LoVo (cell line): ENCODE measurements around the gene AOX1.
"Not testable (repeated sequence)": the region's sequence is repeated elsewhere in the genome, so short reads cannot be mapped to it uniquely, and the experiment has no call there.

Experiments
- DNase-seq: peaks from one replicate; pipeline ENCODE4 v3.0.0-alpha.2; 2016; ENCODE audit warnings: low spot score

The AOX1 gene

GRCh38 chr2:200627110-200627770, 41.4 kb downstream of the AOX1 start:
- DNase-seq: no peak

DNA sequence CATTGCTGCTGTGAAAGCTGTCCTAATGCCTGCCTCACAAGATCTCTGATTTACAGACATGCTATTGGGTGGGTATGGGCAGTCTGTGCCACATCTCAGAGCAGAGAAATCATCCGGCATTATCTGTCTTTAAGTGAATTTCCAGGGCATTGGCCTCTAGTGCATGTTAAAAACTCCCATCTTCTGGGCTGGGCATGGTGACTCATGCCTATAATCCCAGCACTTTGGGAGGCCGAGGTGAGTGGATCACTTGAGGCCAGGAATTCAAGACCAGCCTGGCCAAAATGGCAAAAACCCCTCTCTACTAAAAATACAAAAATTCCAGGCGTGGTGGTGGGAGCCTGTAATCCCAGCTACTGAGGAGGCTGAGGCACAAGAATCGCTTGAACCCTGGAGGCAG, 42.6 kb downstream of the AOX1 start:
- not testable (repeated sequence) for DNase-seq

GRCh38 chr2:200631287-200631686, 45.5 kb downstream of the AOX1 start:
- DNase-seq: no peak

DNA sequence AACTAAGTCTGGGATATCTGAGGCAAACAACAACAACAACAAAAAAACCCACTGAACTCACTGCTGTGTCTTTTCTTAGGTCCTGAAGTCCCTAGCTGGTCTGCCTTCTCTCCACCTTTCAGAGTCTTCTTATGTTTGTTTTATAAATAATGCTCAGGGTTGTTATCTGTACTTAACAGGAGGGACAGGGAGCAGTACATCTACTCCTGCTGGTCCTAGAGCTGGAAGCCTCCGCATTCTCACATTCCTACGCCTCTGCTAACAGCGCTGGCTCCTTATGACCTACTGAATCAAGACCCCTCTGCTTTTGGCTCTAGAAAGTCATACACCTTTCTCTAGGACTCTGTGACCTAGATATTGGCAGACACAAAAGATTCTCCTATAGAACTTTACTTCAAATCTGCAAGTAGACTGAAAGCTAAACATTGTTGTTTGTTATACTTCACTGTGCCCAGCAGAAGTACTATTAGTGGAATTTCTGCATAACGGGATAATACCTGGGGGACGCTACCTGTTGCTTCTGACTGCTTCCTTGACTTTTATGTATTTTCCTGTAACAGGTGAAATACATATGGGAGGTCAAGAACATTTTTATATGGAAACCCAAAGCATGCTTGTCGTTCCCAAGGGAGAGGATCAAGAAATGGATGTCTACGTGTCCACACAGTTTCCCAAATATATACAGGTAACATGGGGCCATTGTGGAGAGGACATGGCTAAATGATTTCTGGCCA, 48.6 kb downstream of the AOX1 start:
- no peak for DNase-seq

DNA sequence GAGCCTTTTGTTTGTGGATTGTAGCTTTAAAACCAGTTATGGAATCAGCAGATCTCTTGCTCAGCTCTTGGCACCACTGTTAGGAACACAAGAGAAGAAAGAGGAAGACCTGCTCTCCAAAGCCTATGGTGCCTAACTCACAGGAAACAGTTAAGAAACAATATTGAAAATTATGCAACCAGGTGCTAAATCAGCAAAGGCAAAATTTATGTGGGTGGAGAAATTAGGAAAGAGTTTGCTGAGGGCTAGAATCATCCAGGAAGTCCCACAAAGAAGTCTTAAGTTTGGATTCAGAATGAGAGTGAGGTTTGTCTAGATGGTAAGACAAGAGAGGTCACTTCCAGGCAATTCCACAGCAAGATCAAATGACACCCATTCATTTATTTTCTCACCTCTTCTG, 49.4 kb downstream of the AOX1 start:
- DNase-seq: no peak

DNA sequence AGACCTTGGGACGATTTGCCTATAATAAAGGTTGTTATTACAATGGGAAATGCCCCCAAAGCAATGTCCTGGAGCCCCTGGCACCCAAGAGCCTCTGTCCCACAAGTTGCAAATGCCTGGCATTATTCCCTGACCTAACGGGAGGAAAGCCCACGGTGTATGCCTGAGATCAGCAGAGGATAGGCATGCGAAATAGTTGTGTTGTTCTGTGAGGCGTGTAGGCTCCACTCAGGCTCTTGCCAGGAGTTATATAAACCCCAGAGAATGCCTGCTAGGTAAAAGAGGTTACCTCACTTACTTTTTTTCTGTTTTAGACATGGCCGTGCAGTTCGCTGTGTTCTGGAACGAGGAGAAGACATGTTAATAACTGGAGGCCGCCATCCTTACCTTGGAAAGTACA, 52.1 kb downstream of the AOX1 start:
- DNase-seq: no peak

- no peak for DNase-seq
Measured at GRCh38 chr2:200640176-200640575, 54.4 kb downstream of the AOX1 start.

DNA sequence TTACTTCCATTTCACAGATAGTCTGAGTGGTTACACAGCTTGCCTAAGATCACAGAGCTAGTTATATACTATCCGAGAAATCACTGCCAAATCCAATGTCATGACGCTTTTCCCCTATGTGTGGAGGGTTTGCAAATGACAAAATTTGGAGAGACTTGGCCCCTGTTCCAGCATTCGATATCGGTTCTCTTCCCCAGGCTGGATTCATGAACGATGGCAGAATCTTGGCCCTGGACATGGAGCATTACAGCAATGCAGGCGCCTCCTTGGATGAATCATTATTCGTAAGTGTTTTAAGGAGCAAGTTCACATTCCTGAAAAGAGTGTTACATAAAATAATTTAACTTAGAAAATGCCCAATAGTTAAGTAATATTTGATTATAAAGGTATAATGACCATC, 55.1 kb downstream of the AOX1 start:
- no peak for DNase-seq

DNA sequence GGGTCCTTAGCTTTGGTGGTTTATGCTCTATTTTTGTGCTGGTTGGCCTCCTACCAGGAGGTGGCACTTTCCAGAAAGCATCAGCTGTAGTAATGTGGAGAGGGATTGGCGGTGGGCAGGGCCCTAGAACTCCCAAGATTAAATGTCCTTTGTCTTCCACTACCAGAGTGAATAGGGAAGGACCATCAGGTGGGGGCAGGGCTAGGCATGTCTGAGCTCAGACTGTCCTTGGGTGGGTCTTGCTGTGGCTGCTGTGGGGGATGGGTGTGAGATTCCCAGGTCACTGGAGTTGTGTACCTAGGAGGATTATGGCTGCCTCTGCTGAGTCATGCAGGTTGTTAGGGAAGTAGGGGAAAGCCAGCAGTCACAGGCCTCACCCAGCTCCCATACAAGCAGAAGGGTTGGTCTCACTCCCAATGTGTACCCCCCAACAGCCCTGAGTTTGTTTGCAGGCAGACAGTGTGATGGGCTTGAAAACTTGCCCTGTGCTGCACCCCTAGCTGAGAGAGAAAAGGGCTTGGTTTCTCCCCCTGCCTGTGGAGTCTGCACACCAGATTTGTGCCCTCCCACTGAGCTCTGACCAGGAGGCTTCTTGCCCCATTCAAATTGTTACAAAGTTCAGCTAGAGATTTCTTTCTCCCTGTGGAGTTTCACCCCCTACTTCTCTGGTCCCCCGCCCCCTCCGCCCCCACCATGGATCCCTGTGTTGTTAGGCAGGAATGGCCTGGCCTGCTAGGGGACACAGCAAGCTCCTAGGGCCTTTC, 62.9 kb downstream of the AOX1 start:
- DNase-seq: not testable (repeated sequence)

DNA sequence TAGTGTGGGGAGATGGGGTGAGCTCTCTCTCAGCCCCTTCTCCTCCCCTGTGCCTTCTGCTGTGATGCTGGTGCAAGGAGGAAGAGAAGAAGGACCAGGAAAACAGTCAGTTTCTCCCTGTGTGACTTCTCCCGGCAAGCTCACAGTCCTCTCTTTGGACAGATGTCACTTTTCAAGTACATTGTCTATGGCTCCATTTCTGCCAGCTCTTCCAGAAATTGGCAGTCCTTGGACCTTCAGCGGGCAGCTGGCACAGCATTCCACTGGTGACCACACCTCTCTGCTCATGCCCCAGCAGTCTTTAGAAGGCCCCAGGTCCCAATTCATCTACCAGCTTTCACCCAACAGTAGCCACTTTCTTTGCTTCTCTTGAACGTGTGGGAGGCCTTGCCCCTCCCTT, 63.9 kb downstream of the AOX1 start:
- DNase-seq: no peak

DNA sequence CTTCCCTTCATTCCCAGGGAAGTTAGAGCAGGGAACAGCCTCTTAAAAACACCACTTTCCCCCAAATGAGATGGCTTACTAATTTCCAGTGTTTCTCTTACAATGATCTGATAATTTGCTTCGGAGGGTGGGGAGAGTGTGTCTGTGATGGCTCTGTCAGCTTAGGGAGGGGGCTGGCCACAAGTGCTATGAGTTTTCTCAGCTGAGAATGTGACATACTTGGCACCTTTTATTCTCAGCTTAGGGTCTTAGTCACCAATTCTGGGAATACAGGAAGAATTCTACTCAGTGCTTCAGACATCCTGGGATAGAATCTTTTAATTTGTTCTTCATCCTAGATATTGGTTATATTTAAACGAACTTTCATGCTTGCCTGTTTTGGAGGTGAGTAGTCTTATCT, 64.4 kb downstream of the AOX1 start:
- no peak for DNase-seq

- no peak for DNase-seq
Measured at GRCh38 chr2:200652158-200652557, 66.3 kb downstream of the AOX1 start.

DNA sequence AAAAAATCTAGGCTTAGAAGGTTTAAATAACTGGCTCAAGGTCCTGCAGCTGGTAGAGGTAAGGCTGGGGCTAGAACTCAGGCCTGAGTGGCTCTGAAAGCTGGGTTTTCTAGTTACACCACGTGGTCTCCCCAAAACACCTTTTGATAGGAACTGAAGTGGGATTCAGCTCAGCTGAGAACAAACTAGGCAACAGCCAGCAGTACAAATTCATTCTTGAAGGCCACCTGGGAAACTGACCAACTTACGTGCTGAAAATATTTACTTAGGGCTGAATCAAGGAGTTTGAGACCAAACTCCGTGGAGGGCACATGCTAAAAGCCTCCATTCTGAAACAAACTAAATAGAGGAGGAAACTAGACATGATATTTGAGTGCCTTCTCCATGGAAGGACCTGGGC, 67.2 kb downstream of the AOX1 start:
- DNase-seq: no peak

GRCh38 chr2:200654823-200655222, 69.0 kb downstream of the AOX1 start:
- no peak for DNase-seq

- DNase-seq: no peak
Measured at GRCh38 chr2:200655918-200656580, 70.2 kb downstream of the AOX1 start.

DNA sequence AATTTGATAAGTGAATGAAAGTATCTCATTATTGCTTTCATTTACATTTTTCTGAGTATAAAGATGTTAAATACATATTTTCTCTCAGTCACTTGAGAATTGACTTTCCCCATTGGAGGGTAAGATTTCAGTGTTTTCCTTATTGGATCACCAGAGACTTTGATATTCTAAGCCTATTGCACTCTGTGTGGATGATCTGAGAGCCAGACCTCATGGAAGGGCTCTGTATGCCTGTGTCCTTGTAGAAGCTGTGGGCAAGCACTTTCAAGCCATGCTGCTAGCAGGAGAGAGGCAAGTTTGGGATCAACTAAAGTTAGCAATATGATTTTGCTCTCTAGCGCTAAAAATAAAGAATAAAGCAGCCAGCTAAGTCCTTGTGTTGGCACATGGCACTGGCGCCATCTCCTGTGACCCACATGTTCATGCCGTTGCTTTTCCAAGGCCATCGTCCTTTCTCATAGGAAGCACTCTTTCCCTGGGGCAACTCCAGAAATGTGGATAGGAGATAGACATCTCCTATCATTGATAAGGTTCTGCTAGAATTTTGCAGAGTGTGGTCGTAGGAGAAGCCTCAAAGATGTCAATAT, 72.6 kb downstream of the AOX1 start:
- DNase-seq: no peak

DNA sequence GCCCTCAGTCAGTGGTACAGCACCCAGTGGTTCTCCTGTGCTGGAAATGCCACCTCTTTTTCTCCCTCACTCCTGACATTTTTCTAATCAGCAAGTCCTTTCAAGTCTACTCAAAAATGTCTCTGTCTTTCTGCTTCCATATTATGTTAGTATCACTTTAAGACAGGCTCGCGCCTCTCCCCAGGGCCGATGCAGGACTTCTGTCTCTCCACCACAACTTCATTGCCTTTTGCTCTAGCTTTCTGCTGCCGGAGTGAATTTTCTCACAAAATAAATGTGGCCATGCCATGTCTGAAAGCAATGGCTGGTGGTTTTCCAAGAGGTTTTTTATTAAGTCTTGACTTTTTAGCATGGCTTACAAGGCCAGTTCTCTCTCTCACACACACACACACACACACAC, 73.6 kb downstream of the AOX1 start:
- no peak for DNase-seq

DNA sequence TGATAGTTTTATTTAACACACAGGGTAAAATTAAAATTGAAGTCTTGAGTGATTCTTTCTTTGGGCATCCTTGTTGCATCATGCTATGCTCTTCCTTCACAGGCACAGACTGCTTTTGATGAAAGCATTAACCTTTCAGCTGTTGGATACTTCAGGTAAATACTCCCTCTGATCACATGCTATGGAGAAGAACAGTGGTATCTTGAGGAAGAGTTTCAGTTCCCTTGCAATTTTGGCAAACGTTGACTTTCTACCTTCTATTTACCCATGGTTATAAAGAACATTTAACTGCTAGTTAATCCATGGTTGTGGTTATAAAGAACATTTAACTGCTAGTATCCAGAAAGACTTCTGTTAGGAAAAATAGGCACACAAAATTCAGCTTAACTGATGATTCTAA, 75.7 kb downstream of the AOX1 start:
- DNase-seq: no peak

DNA sequence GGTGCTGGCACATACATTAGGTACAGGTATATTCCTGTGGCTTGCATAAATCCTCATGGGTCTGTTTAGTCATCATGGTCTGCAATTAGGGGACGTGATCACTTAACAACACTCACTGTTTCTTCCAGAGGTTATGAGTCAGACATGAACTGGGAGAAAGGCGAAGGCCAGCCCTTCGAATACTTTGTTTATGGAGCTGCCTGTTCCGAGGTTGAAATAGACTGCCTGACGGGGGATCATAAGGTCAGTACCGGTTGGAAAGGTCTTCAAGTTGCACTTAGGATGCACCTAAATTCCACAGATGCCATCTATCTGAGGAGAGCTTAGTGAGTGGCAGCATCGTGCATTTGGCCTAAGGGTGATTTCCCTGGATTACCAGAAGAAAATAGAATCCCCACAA, 76.9 kb downstream of the AOX1 start:
- peak; percentile 68 for DNase-seq

DNA sequence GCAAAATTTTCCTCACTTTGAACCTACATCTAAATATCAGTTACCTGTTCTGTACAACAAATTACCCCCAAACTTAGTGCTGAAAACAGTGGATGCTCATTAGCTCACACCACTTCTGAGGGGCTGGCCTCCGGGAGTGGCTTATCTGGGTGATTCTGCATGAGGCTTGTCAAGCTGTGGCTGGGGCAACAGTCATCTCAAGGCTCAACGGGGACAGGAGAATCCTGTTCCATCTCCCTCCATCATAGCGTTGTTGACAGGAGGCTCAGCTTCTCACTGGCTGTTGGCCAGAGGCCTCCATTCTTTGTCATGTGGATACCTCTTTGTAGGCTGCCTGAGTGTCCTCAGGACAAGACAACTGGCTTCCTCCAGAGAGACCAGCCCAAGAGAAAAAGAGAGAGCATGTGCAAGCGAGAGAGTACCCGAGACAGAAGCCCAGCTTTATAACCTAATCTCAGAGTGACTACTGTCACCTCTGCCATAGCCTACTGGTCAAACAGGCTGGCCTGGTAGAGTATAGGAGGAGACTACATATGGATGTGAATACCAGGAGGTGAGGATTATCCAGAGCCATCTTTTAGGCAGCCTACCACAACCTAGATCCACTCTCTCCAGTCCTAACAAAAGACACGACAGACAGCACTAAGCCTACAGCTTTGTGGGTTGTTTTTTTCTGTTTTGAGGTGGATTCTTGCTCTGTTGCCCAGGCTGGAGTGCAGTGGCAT, 79.1 kb downstream of the AOX1 start:
- DNase-seq: no peak

DNA sequence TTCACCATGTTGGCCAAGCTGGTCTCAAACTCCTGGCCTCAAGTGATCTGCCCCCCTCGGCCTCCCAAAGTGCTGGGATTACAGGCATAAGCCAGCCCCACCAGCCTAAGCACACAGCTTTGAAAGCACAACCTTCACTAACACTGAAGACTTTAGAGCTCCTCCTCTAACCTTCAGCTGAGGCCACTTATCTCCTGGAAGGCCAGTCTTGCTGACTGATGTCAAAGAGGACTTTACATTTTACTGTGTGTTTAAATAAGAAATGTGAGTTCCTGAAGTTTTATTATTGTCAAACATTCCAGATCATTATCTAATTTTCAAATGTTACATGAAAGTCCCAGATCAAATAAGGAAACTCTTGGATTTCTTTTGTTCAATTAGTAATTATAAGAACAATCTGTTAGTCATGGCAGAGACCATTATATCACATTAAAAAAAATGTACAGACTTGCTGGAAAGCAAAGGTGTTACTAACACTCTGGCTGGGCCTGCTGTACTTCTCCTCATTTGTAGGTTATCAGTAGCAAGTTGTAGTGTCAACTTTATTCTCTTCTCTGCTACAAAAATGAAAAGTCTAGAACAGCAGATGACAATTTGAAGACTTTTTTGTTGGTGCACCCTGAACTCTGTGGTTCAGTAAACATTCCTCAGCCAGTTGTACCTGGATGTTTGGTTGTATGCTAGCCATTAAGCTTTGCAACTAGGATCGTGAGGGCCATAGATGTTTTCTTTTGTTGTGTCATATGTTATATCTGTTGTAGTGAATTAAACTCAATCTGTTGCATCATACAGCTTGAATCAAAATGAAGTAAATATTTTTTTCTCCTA, 80.0 kb downstream of the AOX1 start:
- peak; percentile 4 for DNase-seq
